ENCODE measurements around the gene GPN2.

- TF ChIP-seq, protein P1, sequence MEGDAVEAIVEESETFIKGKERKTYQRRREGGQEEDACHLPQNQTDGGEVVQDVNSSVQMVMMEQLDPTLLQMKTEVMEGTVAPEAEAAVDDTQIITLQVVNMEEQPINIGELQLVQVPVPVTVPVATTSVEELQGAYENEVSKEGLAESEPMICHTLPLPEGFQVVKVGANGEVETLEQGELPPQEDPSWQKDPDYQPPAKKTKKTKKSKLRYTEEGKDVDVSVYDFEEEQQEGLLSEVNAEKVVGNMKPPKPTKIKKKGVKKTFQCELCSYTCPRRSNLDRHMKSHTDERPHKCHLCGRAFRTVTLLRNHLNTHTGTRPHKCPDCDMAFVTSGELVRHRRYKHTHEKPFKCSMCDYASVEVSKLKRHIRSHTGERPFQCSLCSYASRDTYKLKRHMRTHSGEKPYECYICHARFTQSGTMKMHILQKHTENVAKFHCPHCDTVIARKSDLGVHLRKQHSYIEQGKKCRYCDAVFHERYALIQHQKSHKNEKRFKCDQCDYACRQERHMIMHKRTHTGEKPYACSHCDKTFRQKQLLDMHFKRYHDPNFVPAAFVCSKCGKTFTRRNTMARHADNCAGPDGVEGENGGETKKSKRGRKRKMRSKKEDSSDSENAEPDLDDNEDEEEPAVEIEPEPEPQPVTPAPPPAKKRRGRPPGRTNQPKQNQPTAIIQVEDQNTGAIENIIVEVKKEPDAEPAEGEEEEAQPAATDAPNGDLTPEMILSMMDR (IDR thresholded peaks at IDR 0.05; ENCODE audit: low read depth, low read length): peak; percentile 63
- no peak for TF ChIP-seq EZH2phosphoT487 (IDR thresholded peaks at IDR 0.05; ENCODE audit: low read depth)
Observed at GRCh38 chr1:26853156-26853555, 36.9 kb downstream of the GPN2 start.
